Left lobe of liver (tissue), 2 donors: ENCODE measurements around the gene ARHGAP15. TPM values are rescaled to one million over a fixed set of nuclear protein-coding genes. Genes with fewer than 3 reads are reported as not detected.

Experiments used
- ATAC-seq: fragments of 200-7000 bp; cut with Tn5 transposase; one replicate; pipeline ENCODE4 v1.9.1; 2020; ENCODE audit warnings: mild to moderate bottlenecking, moderate library complexity
- DNase-seq: peaks from one replicate; pipeline ENCODE4 v3.0.0-alpha.2; 2020; ENCODE audit warnings: low spot score
- total RNA-seq: library from RNA; stranded (reverse); gene quantifications from one replicate; pipeline ENCODE4 v1.2.1, GENCODE V29; 2021
- donor health status: DM: no; HTN: no; CAD: no; lungs with moderate emphysema.
- donor health status: DM: no; HTN: yes; CAD: no.

Gene ARHGAP15
- total RNA-seq, 1 donor from 2014 or later = 2.3 TPM

DNA sequence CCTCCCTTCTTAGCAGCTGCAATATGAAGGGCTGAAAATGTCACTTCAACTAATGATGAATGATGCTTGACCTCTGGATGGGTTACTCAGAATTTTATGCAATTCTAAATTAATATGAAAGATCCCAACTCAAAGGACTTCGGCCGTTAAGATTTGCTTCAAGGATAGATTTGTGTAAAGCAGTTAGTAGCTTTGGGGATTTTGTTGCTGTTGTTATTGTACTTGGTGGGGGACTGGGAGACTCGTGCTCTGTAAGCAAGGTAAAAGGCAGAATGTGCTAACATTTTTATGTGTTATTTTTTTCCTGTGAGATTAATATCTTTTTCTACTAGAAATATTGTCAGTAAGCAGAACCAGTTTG lies 478.8 kb downstream of the ARHGAP15 start:
- DNase-seq (no peak), ATAC-seq (no peak)

DNA sequence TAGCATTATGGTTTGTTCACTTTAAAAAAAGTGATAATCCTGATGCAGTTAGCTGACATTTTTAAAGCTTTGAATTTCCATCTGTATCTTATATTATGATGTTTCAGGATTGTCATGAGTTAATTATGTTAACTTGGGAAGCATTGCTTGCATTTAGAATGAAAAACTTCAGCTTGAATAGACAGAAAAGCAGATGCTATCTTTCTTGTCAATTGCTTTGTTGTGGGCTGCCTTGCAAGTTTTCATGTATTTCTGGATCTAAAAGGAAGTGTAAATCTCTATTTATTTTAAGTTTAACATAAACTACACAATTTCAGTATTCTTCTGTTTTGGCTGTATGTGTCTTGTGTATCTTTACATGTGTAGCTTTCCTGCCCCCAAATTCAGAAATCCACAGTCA lies 479.5 kb downstream of the ARHGAP15 start:
- DNase-seq (no peak), ATAC-seq (no peak)

GRCh38 chr2:143611336-143611735 lies 482.1 kb downstream of the ARHGAP15 start:
- DNase-seq = no peak
- ATAC-seq = no peak

GRCh38 chr2:143615562-143615961 lies 486.3 kb downstream of the ARHGAP15 start:
- ATAC-seq = no peak
- no peak for DNase-seq

DNA sequence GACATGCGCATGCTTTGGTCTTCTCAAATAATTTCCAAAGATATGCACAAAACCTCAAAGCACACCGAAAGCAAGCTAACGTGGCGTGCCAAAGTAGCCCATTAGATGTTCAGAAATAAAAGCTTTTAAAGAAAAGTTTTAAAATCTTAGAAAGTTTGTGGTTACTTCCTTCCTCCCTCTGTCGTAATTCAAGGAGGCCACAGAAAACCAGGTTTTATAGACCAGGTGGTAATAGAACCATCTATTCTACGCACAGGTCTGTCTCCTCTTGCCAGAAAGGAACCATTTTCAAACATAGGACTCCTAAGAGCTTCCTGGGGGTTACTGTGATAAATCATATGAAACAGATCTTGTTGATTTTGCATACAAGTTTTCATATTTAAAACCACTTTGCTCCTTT lies 487.2 kb downstream of the ARHGAP15 start:
- DNase-seq = no peak
- no peak for ATAC-seq

- ATAC-seq (no peak), DNase-seq (no peak)
Measured at GRCh38 chr2:143617803-143618415, 488.7 kb downstream of the ARHGAP15 start.

GRCh38 chr2:143622106-143622505 lies 492.9 kb downstream of the ARHGAP15 start:
- DNase-seq = no peak
- no peak for ATAC-seq

- ATAC-seq (no peak), DNase-seq (no peak)
Measured at GRCh38 chr2:143623231-143623908, 494.2 kb downstream of the ARHGAP15 start.

GRCh38 chr2:143623909-143624260 lies 494.7 kb downstream of the ARHGAP15 start:
- ATAC-seq (no peak), DNase-seq (no peak)

DNA sequence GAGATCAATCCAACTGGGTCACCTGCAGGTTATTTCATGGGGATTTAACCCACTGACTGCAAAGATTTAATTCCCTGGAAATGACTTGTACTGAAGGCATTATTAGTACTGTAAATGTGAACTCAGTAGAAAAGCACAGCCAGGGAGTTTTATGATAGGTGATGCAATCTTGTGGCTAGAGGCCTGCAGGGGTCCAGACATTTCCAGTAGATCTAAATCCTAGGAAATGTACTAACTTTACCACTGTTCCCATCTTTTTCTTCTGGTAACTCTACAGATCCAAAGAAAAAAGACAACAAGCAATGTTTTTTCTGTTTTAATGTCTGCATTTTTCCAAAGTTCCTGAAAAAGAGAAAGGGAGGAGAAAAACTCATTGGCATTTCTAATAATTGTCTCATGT lies 500.1 kb downstream of the ARHGAP15 start:
- DNase-seq = no peak
- ATAC-seq = no peak

- no peak for DNase-seq
- ATAC-seq = no peak
Measured at GRCh38 chr2:143632751-143633374, 503.6 kb downstream of the ARHGAP15 start.

DNA sequence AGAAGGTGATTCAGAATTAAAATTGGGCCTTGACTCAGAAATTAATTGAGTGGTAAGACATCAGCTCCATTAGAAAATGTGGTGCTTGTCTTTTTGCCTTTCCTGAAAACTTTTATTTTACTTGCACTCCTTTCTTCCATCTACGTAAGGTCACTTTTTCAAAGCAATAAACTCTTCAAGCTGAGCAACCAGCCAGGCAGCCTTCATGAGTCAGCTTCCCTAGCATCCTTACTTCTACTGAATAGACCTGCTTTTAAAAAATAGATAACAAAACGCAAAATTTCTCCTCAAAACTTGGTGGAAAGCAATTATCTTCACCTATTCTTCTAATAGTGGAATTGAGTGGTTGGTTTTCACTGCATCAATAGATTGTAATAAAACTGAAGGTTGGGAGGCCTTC lies 504.2 kb downstream of the ARHGAP15 start:
- DNase-seq (no peak), ATAC-seq (no peak)

- no peak for ATAC-seq
- DNase-seq = no peak
Measured at GRCh38 chr2:143635302-143635701, 506.1 kb downstream of the ARHGAP15 start.

DNA sequence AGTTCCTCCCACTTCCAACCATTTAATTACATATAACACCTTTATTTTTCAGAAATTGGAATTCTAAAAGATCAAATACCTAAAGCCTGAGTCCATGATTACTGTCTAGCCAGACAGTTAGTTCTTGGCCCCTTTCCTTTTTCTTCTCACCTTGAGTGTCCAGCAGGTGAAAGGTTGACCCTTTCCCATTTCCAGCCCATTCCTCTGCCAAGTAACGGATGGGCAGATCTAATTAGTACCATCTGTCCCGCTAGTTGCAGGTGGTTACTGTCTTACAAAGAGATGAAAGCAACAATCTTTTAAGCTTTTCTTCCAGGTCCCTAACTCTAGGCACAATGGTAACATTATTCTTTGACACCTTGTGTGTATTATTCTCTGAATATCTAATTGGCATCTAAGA lies 506.7 kb downstream of the ARHGAP15 start:
- DNase-seq = no peak
- no peak for ATAC-seq

DNA sequence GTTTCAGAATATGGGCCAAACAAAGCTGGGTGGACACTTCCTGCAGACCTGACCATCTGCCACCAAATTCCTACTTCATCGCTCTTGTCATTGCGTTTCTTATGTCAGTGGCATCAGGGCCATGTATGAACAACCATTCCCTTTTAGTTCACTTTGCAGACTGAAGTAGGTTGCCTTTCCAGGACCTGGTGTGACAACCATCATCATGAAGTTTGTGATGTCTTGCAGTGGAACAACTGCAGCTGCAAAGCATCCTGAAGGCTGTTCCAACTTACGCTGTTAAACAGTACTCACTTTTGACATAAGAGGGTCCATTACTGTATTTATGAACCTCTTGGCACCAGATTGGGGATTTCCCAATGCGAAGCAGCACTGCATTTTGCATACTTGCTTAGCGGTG lies 511.6 kb downstream of the ARHGAP15 start:
- DNase-seq (no peak), ATAC-seq (no peak)

DNA sequence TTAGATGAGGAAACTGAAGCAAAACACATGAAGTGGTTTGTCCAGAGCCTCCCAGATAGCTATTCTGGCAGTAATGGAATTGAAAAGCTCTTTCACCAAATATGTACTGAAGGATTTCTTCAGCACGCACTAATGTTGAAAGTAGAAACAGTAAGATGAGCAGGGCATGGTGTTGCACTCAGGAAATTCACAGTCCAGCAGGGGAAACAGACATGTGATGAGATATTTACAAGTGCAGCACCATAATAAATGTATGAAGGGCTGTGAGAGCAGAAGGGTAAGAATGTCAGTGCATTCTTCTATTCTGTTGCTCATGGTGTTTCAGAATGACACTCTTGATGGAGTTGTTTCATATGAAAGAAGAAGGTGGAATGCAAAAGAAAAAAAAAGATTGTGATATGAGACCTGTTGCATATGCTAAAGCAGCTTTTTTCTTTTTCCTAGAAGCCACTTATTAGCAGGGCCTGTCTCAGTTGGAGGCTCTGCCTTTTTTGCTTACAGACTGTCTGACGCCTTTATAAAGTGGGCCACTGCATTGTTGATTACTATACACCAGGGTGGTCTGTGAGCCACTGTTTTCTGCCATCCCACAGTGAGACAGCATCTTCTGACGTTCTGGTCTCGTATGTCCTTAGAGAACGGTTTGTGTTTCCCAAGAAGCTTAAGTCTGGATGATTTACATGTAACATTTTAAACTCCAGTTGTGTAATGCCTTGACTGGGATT lies 516.9 kb downstream of the ARHGAP15 start:
- DNase-seq (no peak), ATAC-seq (no peak)

- DNase-seq = no peak
- no peak for ATAC-seq
Measured at GRCh38 chr2:143649226-143649740, 520.1 kb downstream of the ARHGAP15 start.

DNA sequence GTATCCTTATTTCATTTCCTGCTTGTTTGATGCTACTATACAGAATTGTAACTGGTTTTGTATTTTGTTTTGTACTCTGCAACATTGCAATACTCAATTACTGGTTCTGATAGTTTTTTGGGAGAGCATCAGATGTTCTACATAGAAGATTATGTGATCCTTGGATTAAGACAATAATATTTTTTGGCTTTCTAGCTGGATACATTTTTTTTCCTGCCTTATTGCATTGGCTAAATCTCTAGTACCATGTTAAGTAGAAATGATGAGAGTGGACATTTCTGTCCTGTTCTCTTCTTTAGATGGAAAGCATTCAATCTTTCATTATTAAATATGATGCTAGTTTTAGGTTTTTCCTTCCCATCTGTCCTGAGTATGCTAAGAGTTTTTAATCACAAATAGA lies 523.5 kb downstream of the ARHGAP15 start:
- ATAC-seq = no peak
- no peak for DNase-seq

DNA sequence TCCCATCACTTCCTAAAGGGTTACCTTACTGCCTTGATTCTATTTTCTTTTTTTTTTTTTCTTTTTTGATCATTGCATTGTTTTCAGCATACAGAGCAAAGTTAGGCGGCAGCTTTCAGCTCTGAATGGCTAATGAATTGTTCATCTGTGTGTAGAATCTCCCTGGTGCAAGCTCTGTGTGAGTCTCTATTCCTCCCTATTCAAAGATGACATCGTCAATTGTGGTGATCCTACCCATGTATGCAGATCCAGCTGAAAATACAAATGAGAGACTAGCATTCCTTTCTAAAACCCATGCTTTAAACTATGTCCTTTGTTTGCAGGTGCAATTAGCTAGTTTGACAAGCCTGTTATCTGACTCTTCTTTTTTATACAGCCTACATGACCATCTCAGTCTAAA lies 539.0 kb downstream of the ARHGAP15 start:
- no peak for DNase-seq
- no peak for ATAC-seq

DNA sequence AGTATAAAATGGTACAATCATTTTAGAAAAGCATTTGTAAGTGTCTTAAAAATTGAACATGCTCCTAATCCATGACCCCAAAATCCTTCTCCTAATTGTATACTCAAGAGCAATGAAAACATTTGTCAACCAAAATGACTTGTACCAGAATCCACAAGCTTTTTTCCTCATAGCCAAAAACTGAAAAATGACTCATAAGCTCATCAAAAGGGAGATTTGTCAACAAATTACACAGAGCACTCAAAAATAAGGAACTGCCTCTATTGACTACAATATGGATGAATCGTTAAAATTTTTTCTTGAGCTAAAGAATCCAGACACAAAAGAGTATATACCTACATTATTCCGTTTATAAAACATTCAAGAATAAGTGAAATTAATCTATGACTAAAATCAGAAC lies 544.8 kb downstream of the ARHGAP15 start:
- DNase-seq = no peak
- ATAC-seq = no peak

DNA sequence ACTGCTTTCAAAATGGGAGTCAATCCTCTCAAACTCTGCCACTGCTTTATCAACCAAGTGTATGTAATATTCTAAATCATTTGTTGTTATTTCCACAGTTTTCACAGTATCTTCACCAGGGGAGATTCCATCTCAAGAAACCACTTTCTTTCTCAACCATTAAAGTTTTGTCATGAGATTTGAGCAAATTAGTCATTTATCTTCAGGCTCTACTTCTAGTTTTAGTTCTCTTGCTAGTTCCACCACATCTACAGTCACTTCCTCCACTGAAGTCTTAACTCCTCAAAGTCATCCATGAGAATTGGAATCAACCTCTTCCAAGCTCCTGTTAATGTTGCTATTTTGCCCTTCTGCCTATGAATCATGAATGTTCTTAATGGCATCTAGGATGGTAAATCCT lies 545.8 kb downstream of the ARHGAP15 start:
- ATAC-seq = no peak
- DNase-seq = no peak

DNA sequence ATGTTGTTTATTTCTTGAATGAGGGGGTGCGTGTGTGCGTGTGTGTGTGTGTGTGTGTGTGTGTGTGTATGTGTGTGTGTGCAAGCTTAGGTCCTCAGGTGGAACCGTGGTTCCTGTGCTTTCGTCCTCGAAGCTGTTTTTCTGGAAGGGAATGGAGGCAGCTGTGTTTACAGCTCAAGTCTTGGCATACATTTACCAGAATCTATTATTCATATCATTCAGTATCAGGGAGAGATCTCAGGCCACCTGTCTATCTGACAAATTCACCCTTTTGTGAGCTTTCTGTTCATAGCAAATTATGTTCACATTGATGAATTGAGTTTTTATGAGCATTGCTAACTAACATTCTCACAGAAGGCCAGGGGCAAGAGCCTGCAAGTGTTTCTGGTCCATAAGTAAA lies 550.4 kb downstream of the ARHGAP15 start:
- no peak for DNase-seq
- ATAC-seq = no peak
